Activated CD8-positive, alpha-beta memory T cell treated with anti-CD3 and anti-CD28 coated beads, Interleukin-2, amount 50 U/mL, for 24 hours (primary cell): ENCODE measurements around the gene RAB36.
A peak's percentile ranks its signal among the peaks of the same experiment; 100 is the strongest.

Source experiments
- DNase-seq: peaks from one replicate; pipeline ENCODE4 v3.0.0-alpha.2; 2020; ENCODE audit errors: extremely low read depth

RAB36 gene

GRCh38 chr22:23108249-23109078 lies 36.8 kb upstream of the RAB36 start:
- DNase-seq = no peak

- no peak for DNase-seq
Measured at GRCh38 chr22:23109079-23109347, 36.3 kb upstream of the RAB36 start.

GRCh38 chr22:23109441-23109978 lies 35.8 kb upstream of the RAB36 start:
- DNase-seq = no peak

GRCh38 chr22:23110190-23110921 lies 34.9 kb upstream of the RAB36 start:
- no peak for DNase-seq

GRCh38 chr22:23110922-23111527 lies 34.3 kb upstream of the RAB36 start:
- DNase-seq = no peak

DNA sequence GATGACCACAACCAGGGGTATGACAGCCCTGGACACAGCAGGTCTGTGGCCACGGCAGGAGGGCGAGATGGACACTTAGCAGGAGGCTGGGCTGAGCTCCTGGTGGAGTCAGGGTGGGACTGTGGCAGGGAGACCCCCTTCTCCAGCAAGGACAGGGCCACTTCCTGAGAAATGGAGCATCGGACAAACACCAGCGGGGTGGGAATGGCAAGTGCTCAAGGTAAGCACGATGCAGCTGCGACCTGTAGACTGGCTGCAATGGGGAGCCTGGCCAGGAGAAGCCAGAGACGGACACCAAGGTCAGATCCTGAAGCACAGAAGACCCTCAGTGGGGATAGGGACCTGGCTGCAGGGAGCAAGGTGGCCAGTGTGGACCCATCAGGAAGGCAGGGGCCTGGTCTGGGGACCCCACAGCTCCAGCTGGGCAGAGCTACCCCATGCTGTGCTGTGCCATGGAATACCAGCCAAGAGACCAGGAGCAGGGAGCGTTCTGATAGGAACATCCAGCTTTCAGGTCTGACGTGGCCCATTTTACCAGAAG lies 32.7 kb upstream of the RAB36 start:
- DNase-seq = no peak

DNA sequence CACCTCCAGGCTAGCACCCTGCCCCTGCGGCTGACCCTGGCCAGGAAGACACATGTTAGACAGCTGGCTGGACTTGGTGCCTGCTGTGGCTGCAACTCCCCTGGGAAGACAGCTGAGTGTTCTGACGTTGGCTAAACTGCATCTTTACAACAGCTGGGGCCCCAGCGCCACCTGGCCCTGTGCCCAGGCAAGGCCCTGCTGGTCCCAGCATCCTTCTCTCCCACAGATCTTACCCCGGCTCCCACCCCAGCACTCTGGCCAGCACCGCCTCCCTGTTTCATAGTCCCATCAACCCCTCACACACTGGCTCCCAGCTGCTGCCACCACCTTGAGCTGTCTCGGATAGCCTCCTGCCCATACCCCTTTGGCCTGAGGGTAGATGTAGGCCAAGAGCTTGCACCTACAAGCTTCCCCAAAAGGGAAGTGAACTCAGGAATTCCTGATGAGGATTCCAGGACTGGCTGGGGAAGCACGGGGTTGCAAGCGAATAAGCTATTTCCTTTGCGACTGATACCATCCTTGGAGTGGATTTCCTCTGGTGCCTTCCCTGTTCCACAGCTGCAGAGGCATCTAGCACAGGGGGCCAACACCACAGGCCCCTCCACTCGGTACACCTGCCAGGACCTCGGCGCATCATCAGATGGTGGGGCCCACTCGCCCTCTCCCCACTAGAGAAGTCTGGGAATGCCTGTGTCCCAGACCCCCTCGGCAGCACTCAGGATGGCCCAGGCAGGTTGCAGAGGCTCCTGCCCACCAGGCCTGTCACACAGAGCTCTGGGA lies 32.0 kb upstream of the RAB36 start:
- no peak for DNase-seq

DNA sequence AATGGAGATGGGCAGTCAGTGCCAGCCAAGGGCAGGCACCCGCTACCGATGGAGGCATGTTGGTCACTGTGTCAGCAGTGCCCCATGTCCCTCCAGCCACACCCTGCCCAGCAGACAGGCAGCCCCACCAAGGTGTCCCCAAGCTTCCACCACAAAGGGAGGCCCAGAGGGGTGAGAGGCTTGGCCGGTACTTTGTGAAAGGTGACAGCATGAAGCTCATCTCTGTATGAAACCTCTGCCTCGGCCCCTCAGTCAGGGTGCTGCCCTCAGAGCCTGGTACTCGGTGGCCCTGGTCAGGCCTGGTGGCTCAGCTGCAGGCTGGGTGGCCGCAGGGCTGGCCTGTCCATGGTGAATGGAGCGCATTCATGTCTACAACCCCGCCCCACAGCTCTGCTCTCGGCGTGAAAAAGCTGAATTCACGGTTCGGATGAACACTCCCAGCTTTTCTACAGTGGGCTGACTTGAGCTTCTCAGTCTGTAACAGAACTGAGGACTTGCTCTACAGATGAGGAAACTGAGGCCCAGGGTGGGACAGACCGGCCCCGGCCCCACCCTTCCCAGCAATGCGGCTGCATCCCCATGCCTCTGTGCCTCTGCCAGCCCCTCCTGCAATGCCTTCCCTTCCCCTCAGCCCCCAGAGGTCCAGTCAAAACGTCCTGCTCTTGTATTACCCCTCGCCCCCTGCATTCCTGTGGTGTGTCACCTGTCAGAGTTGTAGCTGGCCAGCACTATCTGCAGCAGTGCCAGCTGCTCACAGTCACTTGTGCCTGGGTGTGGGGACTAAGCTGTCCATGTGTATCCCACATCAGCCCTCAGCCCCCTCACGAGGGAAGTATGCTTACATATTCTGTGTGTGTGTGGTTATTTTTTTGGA lies 31.2 kb upstream of the RAB36 start:
- no peak for DNase-seq

- DNase-seq = no peak
Measured at GRCh38 chr22:23114721-23115020, 30.6 kb upstream of the RAB36 start.

DNA sequence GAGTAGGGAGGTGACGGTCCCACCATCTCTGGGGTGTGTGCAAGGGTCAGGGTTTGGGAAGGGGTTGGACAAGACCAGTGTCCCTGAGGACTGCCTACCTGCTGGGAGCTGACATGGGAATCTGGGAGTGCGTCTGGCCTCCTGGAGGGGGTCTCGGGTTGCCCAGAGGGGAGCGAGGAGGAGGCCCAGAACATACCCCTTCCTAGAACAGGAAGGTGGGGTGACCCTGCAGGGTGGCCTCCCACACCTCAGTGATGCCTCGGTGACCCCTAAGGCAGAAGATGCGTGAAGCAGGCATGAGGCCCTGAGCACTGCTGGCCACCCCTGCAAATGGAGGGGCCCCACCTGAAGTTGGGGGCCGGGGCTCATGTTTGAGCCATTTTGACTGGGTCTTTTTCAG lies 29.9 kb upstream of the RAB36 start:
- no peak for DNase-seq

- no peak for DNase-seq
Measured at GRCh38 chr22:23115825-23116494, 29.3 kb upstream of the RAB36 start.

- no peak for DNase-seq
Measured at GRCh38 chr22:23116506-23117263, 28.6 kb upstream of the RAB36 start.

GRCh38 chr22:23117275-23117674 lies 28.0 kb upstream of the RAB36 start:
- no peak for DNase-seq

DNA sequence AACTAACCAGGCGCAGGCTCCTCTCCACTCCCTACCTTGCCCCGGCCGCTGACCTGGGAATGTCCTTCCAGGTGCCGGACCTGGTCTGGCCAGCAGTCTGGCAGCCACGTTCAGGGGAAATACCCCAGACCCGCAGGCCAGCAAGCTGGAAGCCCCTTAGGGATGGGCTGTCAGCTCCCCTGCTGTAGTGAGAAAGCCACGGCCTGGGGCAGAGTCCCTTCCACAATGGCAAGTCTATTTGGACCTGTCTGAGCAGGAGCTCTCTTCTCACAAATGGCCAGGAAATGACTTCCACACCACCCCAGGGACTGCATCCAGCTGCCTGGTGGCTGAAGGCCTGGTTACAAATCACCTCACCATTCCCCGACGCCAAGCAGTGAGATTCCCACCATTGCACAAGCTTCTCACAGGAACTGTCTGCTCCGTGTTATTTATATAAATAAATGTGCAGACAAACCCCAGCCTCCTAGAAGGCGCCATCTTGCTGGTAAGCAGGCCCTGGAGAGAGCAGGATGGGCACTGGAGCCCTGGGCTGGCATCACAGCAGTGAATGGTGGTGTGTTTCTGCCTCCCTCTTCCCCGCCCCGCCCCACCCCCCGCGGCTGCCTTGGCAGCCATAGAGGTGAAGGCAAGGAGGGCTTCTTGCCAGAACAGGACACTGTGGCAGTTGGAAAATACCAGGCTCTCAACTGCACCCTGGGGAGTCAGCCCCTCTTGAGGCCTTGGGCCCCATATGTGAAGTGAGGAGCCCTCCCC lies 27.2 kb upstream of the RAB36 start:
- DNase-seq = no peak

- no peak for DNase-seq
Measured at GRCh38 chr22:23118647-23119493, 26.4 kb upstream of the RAB36 start.

- DNase-seq = peak; percentile 9
Measured at GRCh38 chr22:23119494-23120414, 25.5 kb upstream of the RAB36 start.

GRCh38 chr22:23120415-23120899 lies 24.8 kb upstream of the RAB36 start:
- DNase-seq = no peak
